Medulla oblongata (tissue), 1 donor: Measurements from ENCODE around the gene SMKR1.
"Not testable (repeated sequence)": the region's sequence is repeated elsewhere in the genome, so short reads cannot be mapped to it uniquely, and the experiment has no call there.

ENCODE experiments used
- DNase-seq: peaks from one replicate; pipeline ENCODE4 v3.0.0-alpha.2; 2015; ENCODE audit errors: extremely low spot score

Gene SMKR1

DNA sequence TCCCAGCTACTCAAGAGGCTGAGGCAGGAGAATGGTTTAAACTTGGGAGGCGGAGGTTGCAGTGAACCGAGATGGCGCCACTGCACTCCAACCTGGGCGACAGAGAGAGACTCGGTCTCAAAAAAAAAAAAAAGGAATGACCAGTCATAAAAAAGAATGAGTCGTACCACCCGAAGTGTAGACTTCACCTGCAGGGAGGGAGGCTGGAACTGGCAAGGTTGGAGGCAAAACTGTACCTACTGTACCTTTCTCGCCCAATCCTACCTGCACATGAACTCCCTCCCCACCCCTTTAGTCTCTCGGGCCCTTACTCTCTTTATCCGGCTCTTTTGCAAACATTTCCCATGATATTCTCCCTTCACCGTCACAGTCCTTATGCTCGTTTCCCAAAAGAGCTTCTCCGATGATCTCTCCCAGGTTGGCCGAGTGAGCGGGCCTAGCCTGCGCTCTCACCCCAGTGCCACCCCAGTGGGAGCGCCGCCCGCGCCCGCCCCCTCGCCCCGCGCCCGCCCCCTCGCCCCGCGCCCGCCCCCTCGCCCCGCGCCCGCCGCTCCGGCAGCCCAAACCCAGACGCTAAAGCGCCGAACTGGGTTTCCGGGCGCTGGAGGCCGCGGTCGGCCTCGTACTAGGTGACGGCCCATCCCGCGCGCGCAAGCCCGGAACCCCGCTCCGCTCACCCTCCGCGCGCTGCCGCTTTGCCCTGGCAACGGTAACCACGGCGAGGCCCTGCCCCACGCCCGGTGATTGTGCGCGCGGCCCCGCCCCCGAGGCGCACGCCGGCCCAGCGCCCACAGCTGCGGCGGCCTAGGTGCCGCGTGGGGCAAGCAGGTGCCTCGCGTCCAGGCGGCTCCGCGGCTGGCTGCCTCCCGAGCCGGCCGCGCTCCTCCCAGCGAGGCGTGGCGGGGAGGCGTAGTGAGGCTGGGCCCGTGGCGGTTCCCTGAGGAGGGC is at the start of gene SMKR1:
Gene SMKR1, plus strand, starts transcription at position 772 of the 948 bp plus-strand sequence. CDS start 294 bp downstream, outside the sequence.
- peak; percentile 51 for DNase-seq

DNA sequence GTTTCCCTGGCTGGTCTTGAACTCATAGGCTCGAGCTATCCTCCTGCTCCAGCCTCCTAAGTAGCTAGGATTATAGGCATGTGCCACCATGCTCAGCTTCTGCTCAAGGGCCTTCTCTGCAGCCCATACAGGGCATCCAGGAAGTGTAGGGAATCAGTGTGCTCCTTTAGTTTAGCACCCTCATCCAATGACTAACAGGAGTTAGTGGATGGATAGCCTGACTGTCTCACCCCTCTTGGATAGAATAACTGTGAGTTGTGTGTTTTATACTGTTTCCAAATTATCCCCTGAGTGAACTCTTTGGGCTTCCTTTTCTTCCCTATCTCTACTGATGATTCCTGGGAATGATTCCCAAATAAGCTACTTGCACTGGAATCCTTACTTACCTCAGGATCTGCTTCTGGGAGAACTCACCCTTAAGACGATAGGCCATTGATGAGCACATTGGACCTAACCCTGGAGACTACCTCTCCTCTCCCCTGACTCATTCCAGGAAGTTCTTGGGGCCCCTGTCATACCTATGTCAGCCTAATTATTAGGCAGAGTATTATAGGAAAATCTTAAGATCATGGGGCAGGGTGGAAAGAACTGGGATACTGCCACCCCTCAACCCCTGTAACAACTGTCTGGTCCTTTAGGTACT is 49.6 kb upstream of the SMKR1 start:
- DNase-seq = no peak

DNA sequence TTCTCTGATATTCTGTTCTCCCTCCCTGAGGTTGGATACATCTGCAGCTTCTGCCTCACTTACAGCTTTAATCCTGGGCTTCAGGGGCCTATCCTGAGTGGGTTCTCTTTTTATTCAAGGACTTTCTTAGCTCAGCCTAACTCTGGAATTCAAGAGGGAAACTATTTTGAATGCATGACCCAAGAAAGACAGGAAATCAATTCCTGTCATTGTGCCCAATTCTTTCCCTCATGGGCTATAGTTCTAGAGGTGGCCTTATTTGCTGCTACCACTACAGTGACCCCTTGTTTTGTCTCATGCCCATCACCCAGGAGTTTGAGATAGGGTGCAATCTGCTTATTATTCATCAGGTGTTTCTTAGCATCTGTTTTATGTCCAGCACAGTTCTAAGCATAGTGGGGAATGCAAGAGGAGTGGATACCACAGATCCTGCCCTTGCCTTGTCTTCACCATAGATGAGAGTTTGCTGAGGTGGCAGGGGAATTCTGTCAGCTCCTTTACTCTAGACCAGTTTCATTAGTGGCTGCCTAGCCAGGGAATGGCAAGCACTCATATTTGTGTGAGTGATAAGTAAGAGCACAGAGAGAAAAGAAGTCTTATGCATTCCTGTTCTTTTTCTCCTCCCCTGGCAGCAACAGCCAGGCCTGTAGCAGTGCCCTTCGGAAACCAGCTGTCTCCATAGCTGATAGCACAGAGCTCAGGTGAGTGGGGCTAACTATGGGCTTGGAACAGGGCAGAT is 48.7 kb upstream of the SMKR1 start:
- no peak for DNase-seq

DNA sequence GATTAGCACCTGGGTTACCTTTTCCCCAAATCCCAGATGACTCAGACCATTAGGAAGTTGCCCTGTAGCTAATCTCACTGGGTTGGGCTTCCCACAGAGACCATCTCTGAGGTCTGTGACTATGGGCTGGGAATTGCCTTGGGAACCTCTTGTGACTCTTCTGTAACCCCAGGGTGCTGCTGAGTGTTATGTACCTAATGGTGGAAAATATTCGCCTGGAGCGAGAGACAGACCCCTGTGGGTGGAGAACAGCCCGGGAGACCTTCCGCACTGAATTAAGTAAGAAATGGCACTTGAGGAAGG is 48.1 kb upstream of the SMKR1 start:
- no peak for DNase-seq

DNA sequence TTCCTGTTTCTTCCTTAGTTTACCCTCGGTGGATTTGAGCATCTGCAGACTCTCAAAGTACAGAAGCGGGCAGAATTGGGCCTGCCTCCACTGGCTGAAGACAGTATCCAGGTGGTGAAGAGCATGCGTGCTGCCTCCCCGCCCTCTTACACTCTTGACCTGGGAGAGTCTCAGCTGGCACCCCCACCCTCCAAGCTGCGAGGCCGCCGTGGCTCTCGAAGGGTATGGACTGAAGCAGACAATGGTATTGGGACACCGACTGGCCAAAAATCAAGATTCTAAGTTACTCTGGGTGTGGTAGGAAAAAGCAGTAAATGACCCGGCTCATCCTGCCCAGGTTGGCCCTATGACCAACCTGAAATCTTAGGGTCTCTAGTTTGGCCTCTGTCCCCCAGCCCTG is 45.9 kb upstream of the SMKR1 start:
- DNase-seq = no peak

DNA sequence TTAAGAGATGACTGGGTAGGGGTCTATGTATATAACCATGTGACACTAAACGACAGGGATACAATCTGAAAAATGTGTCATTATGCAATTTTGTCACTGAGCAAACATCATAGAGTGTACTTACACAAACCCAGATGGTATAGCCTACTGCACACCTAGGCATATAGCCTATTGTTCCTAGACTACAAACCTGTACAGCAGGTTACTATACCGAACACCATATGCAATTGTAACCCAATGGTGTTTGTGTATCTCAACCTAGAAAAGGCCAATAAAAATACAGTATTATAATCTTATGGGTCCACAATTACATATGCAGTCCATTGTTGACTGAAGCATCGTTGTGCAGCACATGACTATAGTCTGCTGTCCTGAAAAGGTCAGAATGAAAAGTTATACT is 45.2 kb upstream of the SMKR1 start:
- DNase-seq = no peak

DNA sequence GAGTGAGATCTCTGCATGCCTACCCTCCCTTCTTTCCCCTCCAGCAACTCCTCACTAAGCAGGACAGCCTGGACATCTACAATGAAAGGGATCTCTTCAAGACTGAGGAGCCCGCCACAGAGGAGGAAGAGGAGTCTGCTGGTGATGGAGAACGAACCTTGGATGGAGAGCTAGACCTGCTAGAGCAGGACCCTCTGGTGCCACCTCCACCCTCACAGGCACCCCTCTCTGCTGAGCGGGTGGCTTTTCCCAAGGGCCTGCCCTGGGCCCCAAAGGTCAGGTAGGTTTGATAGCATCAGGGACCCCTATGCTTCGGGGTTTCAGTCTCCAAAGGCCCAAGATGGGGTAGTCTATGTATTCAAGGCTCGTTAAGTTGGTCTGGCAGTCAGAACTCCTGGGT is 44.2 kb upstream of the SMKR1 start:
- DNase-seq = no peak

DNA sequence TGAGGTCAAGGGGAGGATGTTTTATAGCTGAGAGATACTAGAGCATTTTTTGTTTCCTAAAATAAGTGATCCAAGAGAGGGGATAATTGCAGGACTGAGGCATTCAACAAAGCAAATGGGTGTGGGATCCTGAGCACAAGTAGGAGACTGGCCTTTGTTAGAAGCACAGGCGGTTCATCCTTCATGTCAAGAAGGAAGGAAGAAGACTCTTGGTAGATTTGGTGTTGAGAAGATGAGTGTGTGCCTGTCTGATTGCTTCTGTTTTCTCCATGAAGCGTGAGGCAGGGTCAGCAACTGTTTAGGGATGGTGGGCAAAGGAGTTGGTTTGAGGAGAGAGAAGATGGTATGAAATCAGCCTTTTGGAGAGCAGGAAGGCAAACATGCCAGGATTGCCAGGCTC is 40.5 kb upstream of the SMKR1 start:
- DNase-seq = no peak

DNA sequence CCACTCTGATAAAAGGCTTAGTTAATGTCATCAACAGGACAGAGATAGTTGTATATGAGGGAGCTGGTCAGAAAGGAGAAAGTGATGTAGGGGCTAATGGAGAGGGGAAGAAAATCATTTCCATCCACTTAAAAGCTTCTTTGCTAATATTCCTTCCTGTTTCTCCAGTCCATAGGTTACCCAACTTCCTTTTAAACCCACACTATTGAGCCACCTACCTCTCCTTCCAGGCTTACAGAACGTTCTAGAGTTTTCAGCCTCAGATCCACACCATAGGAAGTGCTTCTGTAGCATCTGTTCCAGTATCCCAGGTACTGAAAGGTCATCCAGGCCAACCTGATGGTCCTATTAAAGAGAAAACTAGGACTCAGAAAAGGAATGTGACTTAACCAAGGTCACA is 39.9 kb upstream of the SMKR1 start:
- DNase-seq = no peak

DNA sequence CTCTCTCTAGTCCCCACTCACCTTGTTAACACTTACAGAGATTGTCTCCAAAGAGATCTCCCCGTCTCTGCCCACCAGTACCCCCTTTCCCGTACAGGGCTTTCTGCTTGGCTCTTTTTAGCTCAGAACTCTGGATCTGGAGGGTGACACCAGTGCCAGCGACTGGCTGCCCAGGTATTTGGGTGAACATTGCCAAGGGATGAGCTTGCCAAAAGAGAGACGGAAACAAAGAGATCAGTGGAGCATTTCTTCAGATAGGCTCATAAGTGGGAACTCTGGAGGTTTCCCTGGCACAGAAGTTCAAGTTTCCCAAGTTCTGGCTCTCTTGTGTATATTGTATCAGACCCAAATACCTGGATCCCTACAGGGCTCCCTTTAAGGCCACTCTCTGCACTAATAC is 38.1 kb upstream of the SMKR1 start:
- DNase-seq = no peak

DNA sequence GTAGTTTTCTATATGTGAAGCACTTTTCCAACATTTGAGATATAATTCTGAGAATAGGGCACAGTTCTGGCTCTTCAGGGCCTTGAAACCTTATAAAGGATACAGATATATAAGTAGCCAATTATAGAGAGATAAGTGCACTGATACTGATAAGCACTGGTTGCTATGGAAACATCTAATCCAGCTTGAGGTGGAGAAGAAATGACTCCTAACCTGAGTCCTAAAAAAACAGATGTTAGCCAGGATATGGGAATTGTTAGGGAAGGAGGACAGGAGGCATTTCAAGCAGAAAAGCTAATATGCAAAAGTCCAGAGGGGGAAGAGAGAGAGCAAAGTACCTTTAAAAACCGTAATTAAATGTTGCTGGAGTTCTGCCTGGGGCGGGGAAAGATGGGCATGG is 37.3 kb upstream of the SMKR1 start:
- no peak for DNase-seq

DNA sequence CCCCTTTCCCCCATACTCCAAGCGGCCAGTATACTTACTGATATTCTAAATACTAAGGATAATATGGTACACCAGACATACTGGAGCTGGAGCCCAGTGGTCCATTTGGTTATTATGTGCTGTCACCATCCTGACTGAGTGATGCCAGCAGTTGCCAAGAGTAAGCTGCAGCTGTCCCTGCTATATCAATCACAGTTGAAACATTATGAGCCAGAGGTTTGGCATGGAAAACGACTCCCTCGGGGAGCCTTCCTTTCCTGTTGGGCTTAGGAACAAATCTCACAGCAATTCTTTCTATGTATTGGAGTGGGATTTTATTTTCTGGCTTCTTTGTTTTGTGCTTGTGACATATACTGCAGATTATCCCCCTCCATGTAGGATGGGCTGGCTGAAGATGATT is 35.5 kb upstream of the SMKR1 start:
- DNase-seq = no peak

DNA sequence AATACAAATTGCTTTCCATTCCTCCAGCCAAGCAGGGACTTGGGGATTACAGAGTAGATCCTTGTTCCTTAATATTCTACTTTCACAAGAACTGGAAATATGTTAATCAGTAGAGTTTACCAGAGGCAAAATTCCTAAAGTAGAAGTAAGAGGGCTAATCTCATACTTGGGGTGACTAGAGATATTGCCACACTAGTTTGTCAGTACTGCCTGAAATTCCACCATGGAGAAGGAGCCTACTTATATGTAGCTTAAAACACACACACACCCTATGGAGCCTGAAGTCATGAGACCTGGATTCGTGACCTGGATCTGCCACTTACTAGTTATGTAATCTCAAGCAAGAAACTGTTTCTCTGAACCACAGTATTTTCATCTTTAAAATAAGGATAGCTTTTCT is 34.2 kb upstream of the SMKR1 start:
- DNase-seq = peak; percentile 8

DNA sequence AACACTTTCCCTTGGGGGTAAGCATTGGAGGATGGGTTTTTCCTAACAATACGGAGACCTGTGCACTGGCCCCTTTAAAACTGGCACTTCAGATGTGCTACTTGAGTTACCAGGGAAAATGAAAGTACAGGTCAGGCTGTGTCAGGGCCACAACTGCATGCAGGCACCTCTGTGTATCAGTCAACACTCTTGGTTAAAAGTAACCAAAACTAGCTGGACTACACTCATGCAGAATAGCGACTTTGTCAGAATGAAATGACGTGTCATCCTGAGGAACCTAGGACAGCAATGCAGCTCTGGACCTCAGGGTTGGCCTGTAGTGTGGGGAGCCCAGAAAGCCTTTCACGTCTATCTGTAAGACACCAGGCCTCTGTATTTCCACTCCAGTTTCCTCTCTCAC is 33.8 kb upstream of the SMKR1 start:
- peak; percentile 10 for DNase-seq

DNA sequence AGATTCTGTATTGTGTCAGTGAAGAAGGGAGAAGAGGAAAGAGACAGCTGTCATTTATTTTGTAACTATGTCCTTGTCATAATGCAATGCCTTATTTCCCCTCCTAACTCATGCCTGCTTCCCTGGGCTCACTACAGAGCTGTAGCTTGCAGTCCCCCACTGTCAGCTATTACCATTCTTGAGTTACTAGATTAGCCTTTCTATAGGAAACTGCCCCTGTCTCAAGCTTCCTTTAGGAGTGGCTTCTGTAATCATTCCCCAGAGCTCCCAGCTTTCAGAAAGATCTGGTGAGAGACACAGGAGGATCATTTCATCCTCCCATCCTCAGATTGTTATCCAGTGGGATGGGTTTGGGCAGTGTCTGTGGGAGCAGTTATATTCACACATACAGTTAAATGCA is 32.4 kb upstream of the SMKR1 start:
- peak; percentile 3 for DNase-seq

DNA sequence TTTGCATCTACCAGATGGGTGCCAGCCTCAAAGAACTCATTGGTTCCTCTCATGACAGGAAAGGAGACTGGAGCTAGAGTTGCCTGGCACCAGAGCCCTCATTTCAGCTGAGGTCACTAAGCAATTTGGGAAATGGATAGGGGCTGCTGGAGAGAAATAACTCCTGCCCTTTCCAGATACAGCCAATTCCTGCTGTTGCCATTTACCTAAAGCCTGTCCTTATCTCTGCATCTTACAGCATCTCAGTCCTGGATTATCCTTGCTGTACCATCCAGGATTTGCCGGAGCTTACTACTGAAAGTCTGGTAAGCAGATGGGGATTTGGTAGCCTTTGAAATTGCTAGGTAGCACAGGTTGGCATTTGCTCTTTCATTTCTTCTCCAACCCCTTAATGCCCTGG is 31.9 kb upstream of the SMKR1 start:
- DNase-seq = peak; percentile 7

DNA sequence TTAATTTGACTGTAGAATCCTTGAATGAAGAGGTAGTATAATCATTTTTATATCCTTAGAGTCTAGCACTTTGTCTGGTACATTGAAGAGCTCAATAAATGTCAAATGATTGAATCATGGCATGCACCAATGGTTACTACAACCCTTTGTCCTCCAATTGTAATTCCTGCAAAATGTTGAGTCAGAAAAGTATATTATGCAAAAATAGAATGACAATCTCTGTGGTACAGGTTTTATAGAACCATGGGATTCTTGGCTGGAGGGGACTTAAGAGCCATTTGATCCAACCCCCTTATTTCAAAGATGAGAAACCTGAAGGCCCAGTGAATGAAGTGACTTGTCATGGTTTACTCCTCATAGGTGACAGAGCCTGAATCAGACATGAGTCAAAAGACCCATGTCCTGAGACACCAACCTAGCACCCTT is 30.9 kb upstream of the SMKR1 start:
- peak; percentile 10 for DNase-seq

DNA sequence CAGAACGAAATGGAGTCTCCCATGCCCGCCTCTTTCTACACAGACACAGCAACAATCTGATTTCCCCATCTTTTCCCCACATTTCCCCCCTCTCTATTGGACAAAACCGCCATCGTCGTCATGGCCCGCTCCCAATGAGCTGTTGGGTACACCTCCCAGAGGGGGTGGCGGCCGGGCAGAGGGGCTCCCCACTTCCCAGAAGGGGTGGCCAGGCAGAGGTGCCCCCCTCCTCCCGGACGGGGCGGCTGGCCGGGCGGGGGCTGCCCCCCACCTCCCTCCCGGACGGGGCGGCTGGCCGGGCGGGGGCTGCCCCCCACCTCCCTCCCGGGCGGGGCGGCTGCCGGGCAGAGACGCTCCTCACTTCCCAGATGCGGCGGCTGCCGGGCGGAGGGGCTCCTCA is 26.4 kb upstream of the SMKR1 start:
- DNase-seq = not testable (repeated sequence)

DNA sequence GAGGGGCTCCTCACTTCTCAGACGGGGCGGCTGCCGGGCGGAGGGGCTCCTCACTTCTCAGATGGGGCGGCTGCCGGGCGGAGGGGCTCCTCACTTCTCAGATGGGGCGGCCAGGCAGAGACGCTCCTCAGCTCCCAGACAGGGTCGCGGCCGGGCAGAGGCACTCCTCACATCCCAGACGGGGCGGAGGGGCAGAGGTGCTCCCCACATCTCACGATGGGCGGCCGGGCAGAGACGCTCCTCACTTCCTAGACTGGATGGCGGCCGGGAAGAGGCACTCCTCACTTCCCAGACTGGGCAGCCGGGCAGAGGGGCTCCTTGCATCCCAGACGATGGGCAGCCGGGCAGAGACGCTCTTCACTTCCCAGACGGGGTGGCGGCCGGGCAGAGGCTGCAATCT is 25.9 kb upstream of the SMKR1 start:
- DNase-seq = not testable (repeated sequence)

DNA sequence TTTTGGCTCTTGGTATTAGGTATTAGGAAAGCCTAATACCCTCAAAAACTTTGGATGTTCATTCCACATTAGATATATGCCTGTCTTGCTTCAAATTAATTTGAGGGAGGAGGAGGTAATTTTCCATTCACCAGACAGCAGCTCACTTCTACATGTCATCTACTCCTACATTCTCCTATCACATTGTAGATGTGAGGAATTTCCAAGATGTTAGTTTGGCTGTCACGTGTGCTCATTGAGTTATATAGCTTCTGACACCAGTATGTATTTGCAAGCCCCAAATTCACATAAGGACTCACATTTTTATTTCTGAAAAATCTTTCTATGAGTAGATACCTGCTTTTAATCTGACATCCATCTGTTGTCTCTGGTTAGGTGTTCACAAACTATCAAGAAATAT is 22.5 kb upstream of the SMKR1 start:
- no peak for DNase-seq

DNA sequence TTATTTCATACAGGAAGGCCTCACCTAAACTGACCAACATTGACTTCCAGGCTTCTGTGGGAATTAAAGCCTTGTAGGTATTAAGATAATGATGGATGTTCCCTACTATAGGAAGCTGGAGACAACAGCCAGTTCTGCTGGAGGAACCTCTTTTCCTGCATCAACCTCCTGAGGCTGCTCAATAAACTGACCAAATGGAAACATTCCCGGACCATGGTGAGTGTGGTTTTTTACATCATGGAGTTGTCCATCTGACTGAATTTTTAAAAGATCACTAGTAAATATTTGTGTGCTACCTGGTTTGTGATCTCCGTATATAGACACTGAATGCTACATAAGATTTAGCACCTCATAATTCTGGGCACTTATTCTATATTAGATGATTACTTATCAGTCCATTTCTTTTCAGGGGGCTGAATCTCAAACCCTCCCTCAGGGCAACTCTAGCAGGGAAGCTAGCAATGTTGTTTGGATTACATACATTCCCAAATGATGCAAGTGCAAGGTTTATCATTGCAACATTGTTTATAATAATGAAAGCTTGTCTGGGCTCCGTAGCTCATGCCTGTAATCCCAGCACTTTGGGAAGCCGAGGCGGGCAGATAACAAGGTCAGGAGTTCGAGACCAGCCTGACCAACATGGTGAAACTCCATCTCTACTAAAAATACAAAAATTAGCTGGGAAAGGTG is 21.5 kb upstream of the SMKR1 start:
- DNase-seq = no peak

DNA sequence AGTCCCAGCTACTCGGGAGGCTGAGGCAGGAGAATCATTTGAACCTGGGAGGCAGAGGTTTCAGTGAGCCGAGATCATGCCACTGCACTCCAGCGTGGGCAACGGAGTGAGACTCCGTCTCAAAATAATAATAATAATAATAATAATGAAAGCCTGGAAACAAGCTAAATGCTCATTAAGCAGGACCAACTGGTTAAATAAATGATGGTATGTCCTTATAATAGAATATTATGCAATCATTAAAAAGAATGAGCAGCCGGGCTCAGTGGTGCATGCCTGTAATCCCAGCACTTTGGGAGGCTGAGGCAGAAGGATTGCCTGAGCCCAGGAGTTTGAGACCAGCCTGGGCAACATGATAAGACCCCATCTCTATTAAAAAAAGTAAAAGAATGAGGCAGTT is 21.0 kb upstream of the SMKR1 start:
- DNase-seq = not testable (repeated sequence)
